EH (cell line): Measurements from ENCODE around the gene PALLD.

Source experiments
- DNase-seq: peaks from one replicate; pipeline ENCODE4 v3.0.0-alpha.2; 2015; ENCODE audit warnings: low read depth

Gene PALLD

DNA sequence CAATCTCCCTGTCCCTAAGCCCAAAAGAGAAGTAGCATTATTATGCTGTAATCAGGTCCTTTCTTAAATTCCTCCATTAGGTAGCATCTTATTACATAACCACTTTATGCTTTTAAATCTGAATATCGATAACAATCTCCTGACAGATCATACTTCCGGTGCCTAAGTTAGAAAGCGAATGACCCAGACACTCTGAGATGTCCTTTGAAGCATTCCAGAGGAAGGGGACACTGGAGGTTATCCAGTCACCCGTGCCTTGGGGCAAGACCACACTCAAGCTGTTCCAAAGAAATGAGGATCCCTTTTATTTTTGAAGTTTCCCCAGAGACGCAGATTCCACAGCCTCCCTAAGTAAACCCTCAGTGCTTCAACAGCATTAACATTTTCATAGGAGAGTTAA lies 125.7 kb downstream of the PALLD start:
- DNase-seq: no peak

DNA sequence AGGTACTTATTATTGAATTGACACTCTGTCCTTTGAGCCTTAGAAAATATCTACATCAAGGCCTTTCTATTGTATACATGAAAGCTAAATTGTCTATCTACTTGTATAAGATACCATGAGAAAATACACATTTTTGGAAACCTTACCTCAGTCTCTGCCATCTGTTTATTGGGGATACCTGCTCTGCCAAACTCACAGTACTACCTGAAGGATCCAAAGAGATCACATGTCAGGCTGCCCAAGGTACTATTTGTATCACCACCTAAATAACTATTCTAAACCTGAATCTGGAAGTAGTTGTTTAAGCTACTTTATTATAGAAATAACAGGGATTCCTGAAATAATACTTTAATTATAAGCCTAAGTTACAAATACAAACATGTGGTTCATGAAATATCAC lies 126.2 kb downstream of the PALLD start:
- DNase-seq: no peak

DNA sequence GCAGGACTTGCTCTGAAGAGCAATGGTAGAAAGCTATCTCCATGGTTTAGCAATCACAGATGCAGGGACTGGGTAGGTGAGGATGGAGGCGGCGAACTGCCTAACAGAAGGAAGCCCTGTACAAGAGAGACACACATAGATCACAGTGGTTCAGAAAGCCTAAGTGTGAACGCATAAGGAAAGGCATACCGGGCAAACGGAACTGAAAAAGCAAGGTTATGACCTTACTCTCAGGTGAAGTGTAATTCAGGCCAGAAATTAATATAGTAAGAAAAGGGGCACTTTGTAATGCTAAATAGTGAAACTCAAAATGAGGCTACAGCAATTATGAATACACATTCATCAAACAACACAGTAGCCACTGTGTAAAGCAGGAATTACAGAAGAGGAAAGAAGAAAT lies 126.6 kb downstream of the PALLD start:
- no peak for DNase-seq

DNA sequence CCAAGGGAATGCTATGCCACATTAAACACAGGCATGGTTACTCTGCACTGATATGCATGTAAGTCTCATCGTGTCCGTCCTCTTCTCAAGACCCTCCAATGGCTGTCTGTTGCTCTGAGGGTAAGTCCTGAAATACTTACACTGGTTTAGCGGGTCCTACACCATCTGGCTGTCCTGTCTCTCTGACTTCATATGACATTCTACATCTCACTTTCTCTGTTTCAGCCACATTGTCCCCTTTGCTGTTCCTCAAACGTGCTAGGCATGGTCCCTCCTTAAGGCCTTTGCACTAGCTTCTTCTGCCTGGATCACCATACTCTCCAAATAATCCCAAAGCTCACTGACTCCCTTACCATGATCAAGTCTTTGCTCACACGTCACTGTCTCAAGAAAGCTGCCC lies 131.4 kb downstream of the PALLD start:
- DNase-seq: no peak

DNA sequence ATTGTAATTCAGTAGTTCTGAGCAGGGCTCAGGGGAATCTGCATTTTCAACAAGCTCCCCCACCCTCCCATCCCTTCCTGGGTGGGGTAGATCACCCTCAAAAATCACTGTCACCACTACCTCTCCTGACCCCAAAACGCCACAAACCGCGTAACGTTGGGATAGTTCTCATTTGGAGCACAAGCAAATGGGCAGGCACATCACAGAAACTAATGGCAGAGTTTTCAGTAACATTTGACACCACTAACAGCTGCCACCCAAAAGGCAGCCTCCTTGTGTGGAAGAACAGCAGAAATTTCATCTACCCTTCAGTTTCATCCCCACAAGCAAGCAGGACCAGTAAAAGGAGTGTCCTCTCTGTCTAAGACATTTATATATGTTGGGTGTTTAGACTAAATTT lies 132.7 kb downstream of the PALLD start:
- DNase-seq: no peak

DNA sequence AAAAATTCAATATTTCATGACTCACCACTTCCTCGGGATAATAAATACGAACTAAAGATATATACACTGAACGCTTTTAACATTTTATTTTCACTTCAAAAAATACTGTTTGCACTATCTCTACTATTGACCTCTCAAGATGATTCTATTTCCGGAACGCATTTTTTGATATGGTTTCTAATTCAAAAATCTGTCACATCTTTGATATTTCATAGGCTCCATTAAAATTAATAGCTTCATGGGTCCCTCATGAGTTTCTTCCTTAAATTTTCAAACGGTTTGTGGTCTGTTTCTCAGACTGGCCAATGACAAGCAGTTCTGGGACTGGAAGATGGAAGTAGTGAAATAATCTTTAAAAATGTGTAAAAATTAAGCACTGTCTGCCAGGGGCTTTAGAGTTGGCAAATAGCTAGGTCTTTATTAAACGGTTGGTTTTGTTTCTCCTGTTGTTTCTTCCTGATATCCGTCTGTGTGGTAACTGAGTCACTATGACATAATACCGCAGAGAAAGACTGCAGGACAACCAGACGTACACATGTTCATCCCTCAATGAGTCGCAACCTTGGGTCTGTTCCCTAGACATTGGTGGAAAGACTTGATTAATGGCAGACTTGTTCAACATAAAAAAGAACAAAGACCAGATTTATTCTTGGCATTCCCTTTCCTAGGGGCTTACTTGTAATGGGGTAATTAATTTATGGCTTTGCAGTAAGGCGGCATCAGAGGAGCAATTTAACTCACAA lies 133.8 kb downstream of the PALLD start:
- DNase-seq: peak; percentile 64

DNA sequence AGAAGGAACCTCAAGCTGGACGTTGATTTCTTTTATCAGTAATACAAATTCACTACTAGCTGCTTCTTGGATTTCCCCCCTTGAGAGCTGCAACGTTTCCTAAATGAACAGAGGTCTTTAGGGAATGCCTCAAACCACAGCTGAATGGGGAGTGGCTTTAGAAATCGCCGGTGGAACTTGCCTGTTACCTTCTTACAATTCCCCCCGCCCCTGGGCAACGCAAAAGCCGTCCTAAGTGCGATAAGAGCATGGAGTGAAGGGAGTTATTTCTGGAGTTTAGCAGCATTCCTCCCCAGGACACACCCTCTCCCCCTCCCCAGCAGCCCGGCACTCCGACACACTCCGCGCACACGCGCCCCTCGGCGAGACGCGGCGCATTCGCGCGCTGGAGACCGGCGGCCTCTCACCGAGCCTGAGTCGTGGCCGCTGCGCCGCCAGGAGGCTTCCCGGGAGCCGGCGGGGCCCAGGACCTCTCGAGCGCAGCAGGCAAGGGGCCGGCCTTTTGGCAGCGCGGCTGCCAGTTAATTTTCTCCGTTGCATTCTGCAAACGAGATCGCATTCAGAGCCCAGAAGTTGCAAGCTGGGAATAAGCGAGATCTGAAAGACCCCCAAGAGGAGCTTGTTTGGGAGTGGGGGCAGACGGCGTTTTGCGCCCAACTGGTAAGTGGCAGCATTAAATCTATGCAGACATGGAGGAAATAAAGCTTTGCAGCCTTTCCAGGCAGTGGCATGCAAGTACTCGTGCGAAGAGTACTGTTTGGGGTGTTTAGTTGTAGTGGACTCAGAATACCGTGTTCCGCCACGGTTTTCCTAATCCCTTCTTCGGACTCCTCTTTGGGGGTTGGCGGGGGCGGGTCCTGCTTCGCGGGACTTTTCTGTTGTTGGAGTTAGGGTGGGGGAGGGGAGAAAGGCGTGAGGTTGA lies 134.7 kb downstream of the PALLD start:
- peak; percentile 52 for DNase-seq

DNA sequence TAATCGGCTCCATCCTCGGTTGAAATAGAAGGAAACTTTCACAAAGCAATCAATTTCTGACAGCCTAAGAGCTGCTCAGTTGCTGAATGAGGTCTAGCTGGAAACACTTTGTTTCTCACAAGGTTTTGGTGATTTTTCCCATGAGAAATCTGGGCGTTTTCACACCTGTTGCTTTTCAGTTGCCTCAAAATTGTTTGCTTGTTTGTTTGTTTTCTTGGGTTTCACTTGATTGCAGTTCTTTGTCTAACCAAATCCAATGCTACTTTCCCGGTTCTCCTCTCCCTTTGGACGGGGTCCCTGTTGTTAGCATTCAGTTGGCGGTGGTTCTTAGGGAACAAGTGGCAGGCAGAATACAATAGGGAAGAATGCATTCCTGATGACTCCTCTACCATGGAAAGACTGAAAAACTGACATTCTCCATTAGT lies 135.5 kb downstream of the PALLD start:
- DNase-seq: no peak

DNA sequence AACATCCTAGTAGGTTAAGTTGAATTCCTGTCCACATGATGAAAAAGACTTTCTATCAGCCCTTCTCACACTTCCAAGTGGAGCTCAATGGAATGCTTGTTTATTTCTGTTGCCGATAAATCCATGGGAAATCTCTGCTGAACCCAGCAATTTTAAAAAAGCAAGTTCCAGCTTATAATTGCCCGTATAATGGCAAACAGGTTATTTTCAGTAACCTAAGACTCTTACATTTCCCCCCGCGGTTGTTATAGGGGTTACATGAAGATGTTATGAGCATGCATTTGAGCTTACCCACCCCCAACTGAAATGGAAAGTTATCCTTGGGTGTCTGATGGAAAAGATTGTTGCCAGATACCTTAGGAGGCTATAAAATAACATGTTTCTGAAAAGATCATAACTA lies 136.2 kb downstream of the PALLD start:
- DNase-seq: no peak

DNA sequence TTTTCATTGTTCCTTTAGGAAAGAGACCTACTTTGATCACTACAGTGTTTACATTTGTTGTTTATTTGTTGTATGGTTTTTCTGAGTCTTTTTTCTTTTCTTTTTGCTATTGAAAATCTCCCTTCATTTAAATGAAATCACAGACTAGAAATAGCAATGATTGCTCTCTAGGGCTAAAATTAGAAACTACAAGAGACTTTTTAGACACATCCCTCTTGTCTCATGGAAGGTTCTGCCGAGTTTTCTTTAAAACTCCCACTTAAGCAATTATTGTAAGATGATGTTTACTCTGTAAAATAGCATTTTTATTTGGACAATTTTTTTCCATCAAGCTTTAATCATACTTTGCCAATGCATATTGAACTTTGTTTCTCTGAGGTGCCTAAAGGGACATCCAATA lies 136.6 kb downstream of the PALLD start:
- DNase-seq: no peak

DNA sequence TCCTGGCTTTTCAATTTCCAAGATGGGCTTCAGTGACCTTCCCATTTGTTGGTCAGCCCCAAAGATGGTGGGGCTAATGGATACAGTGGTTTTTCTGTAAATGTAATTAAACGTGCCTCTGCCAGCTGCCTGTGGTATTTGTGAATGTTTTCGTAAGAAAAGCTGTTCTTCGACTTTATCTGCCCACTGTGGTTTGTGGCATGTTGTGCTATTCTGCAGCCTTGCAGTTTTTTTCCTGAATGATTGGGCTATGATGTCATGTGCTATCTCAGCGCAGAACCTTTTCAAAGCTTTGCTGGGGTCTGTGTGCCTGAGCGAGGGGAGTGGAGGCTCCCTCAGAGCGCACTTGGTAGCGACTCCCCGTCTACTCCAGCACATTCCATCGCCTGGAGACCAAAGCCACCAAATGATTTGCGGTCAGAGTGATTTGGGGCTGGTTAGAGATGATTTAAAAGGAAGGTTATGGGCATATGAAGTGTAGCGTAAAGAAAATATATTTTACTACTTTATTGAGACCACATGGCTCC lies 137.5 kb downstream of the PALLD start:
- peak; percentile 99 for DNase-seq

DNA sequence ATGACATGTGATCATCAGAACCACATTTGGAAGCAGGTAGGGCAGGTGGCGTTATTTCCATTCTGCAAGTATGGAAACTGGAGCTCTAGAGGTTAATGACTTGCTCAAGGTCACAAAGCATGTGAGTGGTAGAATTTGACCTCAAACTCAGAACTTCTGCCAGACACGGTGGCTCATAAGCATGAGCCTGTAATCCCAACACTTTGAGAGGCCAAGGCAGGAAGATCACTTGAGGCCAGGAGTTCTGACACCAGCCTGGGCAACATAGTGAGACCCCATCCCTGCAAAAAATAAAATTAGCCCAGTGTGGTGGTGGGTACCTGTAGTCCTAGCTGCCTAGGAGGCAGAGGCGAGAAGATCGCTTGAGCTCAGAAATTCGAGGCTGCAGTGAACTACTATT lies 139.2 kb downstream of the PALLD start:
- DNase-seq: no peak

DNA sequence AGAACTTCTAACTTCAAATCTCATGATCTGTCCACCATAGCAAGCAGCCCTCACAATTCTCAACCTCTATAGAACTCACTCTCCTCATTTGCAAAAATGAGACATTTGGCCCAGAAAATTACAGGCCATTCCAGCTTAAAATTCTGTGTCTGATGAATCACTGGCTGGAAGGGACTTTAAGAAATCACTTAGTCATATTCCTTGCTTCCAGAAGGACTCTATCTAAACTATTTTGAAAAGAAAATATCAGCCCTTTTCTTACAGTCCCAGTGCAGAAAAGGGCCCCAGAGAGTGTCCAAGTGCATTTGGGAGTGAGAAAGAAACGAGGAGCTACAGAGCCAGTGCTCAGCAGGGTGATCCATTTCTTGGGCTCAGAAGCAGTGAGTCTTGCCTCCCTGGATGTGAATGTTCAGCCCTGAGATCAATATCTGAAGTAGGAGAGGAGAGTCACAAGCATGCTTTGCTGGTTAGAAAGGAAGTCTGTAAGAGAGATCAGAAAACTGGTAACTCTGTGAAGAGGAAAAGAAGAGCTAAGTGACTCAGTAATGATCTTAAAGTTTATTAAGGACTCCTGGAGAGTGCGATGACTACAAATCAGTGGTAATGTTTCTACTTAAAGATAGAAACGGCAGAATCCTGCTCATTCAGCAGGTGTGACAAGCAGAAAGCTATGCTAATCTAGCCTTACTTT lies 139.8 kb downstream of the PALLD start:
- peak; percentile 89 for DNase-seq

DNA sequence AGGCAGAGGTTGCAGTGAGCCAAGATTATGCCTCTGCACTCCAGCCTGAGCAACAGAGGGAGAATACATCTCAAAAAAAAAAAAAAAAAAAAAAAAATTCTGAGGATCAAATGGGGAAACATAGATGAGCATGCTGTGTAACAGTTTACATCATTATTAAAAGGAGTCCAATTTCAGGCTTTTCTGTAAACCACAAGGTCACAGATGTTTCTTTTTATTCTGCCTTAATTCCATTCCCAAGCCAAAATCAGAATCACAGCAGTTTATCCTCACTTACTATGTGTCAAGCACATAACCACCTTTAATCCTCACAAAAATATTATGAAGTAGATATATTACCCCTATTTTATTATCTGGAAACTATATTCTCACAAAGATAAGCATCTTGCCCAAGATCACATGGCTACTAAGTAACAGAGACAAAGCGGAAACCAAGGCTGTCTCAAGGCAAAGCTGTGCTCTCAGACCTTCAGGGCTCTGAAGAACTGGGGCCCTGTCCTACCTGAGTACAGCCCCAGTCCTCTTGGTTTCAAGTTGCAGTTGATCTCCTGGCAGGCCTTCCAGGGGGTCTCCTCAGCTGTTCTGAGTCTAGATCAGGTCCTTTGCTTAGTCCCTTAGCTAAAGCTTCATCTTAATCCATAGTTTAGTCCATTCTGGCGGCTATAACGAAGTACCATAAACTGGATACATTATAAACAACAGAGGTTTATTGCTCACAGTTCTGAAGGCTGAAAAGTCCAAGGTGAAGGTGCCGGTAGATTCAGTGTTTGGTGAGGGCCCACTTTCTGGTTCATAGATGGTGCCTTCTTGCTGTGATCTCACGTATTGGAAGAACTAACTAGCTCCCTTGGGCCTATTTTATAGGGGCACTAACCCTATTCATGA lies 141.3 kb downstream of the PALLD start:
- DNase-seq: peak; percentile 63

DNA sequence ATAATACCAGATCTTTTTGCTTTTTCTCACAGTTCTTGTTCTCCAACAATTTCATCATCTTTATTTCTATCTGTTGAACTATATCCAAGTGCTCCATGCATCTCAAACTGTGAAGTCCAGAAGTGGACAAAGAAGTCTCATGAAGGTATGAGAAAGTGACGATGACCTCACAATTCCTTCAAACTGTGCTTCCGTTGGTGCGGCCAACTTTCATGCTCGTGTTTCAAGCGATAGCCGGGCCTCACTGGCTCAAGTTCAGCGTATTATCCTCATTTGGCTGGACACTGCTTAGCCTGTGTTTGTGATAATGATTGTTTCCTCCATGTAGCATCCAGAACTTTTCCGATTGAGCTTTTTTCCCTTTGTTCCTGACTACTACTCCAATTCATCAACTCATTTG lies 143.1 kb downstream of the PALLD start:
- DNase-seq: no peak

DNA sequence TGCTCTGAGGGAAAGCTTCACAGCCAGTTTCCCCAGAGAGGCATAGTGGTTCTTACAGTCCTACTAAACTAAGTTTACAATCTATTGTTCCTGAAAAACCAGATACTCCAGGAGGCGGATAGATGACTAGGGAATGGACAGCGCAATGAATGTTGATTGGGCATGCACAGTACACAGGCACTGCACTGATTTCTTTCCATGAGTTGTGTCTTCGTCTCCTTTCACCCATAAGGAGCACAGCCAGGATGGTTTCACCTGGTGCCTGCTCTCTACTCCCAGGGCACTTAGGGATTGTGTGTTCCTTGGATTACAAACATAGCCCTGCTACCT lies 144.9 kb downstream of the PALLD start:
- DNase-seq: no peak

DNA sequence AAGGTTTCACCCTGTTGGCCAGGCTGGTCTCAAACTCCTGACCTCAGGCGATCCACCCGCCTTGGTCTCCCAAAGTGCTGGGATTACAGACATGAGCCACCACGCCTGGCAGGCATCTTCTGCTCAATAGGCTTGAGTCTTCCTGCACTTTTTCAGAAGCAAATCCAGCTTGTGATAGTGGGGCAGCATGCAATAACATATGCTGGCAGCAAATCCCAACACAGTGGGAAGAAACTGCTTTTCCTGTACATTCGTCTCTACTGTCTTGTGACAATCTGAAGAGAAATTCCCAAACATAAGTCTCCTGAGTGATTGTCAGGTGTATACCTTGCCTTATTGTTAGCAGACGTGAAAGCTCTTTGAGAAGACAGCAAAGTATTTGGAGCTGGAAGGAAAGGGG lies 145.7 kb downstream of the PALLD start:
- no peak for DNase-seq

DNA sequence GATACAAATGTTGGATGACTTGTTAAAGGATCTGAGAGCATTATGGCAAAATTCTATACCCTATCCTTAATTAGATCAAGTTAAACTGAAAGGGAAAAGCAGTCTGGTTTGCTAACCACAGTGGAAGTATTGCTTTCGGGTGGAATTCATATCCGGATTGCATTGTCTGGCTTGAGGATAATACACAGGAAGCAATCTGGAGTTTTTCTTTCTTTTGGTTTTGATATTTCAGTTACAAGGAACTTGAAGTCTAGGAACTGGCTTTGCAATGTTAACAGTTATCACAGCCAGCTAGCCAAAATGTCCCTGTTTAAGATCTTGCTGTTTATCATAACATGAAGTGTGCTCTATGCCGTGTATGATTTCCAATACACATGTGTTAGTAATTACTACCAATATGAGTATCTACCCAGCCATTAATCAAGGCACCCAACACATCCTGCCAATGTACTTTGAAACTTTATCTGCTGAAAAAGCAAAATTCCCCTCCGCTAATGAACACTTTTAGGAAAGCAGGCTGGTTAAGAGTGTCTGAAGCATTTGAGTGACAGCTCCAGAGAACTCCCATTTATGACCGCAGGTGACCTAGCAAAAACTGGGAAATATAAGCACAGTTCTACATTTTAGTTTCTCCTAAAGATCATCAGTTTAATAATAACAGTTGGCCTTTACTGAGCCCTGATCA lies 146.4 kb downstream of the PALLD start:
- peak; percentile 45 for DNase-seq

DNA sequence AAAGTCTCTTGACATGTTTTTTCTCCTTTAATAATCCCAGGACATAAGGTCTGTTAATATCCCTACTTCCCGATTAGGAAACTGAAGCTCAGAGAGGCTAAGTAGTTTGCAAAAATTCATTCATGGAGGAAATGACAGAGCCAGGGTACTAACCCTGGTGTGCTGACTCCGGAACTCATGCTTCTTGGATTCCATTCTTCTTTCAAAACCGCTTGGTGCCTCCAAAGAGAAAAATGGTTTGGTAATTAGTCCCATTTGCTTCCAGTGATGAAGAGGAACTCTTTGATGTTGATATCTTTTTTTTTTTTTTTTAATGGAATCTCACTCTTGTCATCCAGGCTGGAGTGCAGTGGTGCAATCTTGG lies 146.9 kb downstream of the PALLD start:
- DNase-seq: no peak

DNA sequence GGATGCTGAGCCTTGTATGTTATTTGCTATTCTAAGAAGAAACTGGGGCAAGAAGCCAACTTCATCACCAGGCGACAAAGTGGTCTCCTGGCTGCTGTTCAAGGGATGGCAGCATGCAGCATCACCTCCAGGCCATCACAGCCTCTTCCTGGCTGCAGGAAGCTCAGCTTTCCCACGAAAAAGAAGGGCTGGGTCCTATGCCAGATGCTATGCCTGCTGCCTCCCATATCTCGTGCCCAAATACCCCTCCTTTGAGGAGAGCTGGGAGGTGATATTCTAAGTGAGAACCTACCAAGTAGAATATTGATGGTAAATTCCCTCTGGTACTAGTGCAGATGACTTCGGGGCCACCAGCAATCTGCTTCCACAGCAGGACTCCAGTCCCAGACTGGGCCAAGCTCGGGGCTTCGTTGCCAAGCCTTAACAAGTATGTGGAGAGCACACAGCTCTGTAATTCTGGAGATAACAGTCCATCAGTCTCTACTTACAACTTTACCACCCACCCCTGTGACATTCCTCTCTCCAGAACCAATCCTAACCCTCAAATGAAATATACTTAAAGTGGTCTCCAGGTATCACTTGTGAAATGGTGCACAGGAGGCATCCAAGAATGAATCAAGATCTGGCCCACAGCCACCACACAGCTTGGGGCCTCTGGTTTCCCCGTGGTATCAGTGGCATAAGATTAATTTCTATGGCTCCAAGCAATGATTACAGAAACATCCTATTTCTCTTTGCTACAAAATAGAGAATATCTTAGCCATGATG lies 149.3 kb downstream of the PALLD start:
- no peak for DNase-seq
